ENCODE results near the gene AGFG2.

DNA sequence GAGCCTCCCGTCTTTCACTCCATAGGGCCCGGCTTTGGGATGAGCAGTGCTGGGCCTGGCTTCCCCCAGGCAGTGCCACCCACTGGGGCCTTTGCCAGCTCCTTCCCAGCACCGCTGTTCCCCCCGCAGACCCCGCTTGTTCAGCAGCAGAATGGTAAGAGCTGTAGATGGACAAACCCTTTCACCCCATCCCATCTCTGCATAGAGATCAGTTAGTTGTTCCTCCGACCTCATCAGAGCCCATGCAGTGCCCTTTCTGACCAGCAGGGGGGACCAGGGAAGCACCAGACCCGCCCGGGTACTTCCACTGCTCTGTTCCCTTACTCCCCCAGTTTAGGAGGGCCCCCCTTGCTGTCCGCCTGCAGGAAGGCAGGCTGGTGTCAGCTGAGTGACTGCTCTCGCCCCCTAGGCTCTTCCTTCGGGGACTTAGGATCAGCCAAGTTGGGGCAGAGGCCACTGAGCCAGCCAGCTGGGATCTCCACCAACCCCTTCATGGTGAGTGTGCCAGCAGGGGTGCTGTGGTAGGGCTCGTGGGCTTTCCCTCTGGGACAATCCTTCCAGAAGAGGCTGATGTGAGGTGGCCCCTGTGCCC, 24.9 kb downstream of the AGFG2 start:
- TF ChIP-seq, protein P1, sequence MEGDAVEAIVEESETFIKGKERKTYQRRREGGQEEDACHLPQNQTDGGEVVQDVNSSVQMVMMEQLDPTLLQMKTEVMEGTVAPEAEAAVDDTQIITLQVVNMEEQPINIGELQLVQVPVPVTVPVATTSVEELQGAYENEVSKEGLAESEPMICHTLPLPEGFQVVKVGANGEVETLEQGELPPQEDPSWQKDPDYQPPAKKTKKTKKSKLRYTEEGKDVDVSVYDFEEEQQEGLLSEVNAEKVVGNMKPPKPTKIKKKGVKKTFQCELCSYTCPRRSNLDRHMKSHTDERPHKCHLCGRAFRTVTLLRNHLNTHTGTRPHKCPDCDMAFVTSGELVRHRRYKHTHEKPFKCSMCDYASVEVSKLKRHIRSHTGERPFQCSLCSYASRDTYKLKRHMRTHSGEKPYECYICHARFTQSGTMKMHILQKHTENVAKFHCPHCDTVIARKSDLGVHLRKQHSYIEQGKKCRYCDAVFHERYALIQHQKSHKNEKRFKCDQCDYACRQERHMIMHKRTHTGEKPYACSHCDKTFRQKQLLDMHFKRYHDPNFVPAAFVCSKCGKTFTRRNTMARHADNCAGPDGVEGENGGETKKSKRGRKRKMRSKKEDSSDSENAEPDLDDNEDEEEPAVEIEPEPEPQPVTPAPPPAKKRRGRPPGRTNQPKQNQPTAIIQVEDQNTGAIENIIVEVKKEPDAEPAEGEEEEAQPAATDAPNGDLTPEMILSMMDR (IDR thresholded peaks at IDR 0.05; ENCODE audit: insufficient read depth, low read depth, low read length): peak; percentile 84
- no peak for TF ChIP-seq EZH2 (IDR thresholded peaks at IDR 0.05; ENCODE audit: insufficient read depth, low read length)
